ENCODE data around the gene EGR1. TPM values are rescaled to one million over a fixed set of nuclear protein-coding genes. Genes with fewer than 3 reads are reported as not detected.
A peak's percentile ranks its signal among the peaks of the same experiment; 100 is the strongest.

The EGR1 gene
- total RNA-seq, 1 experiment from 2014 or later = 83.3 TPM

DNA sequence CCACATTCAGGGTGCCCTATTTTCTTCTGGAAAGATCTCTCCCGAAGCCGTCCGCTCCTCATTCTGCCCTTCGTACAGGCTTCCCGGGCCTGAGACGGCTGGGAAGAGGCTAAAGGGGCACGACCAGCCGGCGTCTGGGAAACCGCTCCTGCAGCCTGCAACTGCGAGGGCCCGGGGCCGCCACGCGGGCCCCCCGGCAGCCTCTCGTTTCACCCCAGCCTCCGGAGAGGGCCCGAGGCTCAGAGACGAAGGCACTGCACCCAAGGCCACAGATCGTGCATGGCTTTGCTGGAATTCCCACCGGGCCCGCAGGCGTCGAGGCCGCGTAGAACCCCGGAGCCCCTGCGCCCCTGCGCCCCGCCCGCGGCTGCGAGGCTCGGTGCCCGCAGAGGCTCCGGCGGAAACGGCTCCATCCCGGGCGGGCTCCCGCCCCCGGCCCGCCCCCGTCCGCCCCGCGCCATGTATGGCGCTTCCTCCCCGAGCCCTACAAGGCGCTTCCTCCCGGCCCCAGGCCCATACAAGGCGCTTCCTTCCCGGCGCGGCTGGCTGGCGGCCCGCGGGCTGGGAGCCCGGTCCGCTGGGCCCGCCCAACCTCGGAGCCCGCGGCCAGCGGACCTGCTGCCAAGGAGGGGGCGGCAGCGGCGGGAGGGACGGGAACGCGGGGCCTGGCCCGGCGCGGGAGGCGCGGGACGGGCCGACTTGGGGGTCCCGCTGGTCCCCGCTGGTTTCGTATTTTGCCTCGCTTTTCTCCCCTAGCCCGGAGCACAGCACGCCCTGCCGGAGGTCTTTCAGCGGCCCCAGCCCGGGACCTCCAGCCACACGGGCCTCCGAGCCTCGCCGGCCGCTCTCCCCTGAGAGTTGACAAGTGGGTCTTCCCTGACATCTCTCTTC is 26.6 kb downstream of the EGR1 start:
- Histone ChIP-seq H4K8ac (replicated peaks; ENCODE audit: insufficient read length, low read depth, low read length) (no peak overlapping the region), H2BK5ac (ENCODE audit: insufficient read length, low read length) (no peak overlapping the region), H2AFZ (ENCODE audit: low read length) (no peak overlapping the region), H2BK120ac (ENCODE audit: low read depth, low read length, poor library complexity, severe bottlenecking) (no peak overlapping the region), H2AK5ac (ENCODE audit: insufficient read length, low read length) (no peak overlapping the region), H3K4ac (ENCODE audit: low read depth, low read length) (no peak overlapping the region), H3K27ac (ENCODE audit: insufficient read length, low read depth, low read length) (no peak overlapping the region), H3K9me3 (ENCODE audit: control insufficient read depth, low read depth, low read length) (no peaks in the 10 kb centered on the region), H3K27me3 (ENCODE audit: insufficient read depth, low read length) (no peaks in the 10 kb centered on the region; the same call in 1 of the 2 replicates), H3K79me2 (ENCODE audit: insufficient read depth, low read length) (no peaks in the 10 kb centered on the region), H3K23me2 (ENCODE audit: insufficient read length, low read depth, low read length, poor library complexity, severe bottlenecking) (peaks cover 11% of the 10 kb centered on the region), H2BK12ac (ENCODE audit: insufficient read length, low read depth, low read length) (no peak overlapping the region), H3K4me2 (ENCODE audit: insufficient read depth, insufficient read length, low read length) (peak overlapping the region; percentile 53), H3K18ac (ENCODE audit: insufficient read length, low read depth, low read length) (peak overlapping the region; percentile 91), H3K4me1 (ENCODE audit: insufficient read depth, low read length) (peaks cover 4% of the 10 kb centered on the region; the same call in 1 of the 2 replicates), H3K23ac (ENCODE audit: insufficient read length, low read depth, low read length) (no peak overlapping the region), H4K20me1 (ENCODE audit: control insufficient read depth, insufficient read depth, insufficient read length) (no peaks in the 10 kb centered on the region), H3K79me1 (ENCODE audit: insufficient read depth, low read depth, low read length, poor library complexity, severe bottlenecking) (no peaks in the 10 kb centered on the region), H4K91ac (ENCODE audit: insufficient read length, low read depth, low read length) (no peak overlapping the region), H4K5ac (ENCODE audit: insufficient read length, low read depth, low read length) (no peak overlapping the region), H2BK20ac (ENCODE audit: low read depth, low read length, poor library complexity, severe bottlenecking) (no peak overlapping the region), H3T11ph (ENCODE audit: low read length) (no peak overlapping the region), H3K56ac (ENCODE audit: insufficient read length, low read depth, low read length) (no peak overlapping the region), H3K9ac (ENCODE audit: extremely low read depth, insufficient read length, low read length) (peak overlapping the region; percentile 20), H2BK15ac (ENCODE audit: low read depth, low read length) (no peak overlapping the region), H3K14ac (ENCODE audit: insufficient read depth, low read length) (peak overlapping the region; percentile 93)
- Mint-ChIP-seq H3K9me3 (no peaks in the 10 kb centered on the region; a peak in 1 of 5 replicates), H3K27ac (peak overlapping the region in 2 of 3 experiments; percentile 80 to 87; a peak in 5 of 7 replicates), H3K4me1 (peaks cover 25 to 36% of the 10 kb centered on the region in 2 experiments), H3K36me3 (ENCODE audit: insufficient read depth in 1 of 3, low read depth in 3 of 3) (no peaks in the 10 kb centered on the region; a peak in 1 of 7 replicates), H3K27me3 (ENCODE audit: low read depth) (peaks cover 45% of the 10 kb centered on the region), H3K4me3 (peak overlapping the region; percentile 73 to 86)
- DNase-seq = peak; percentile 81
- WGBS (ENCODE audit: extremely low coverage, insufficient read length, low lambda C conversion rate) = no CpG with 5 or more reads among the region's 93 CpGs
- TF ChIP-seq, protein P1, sequence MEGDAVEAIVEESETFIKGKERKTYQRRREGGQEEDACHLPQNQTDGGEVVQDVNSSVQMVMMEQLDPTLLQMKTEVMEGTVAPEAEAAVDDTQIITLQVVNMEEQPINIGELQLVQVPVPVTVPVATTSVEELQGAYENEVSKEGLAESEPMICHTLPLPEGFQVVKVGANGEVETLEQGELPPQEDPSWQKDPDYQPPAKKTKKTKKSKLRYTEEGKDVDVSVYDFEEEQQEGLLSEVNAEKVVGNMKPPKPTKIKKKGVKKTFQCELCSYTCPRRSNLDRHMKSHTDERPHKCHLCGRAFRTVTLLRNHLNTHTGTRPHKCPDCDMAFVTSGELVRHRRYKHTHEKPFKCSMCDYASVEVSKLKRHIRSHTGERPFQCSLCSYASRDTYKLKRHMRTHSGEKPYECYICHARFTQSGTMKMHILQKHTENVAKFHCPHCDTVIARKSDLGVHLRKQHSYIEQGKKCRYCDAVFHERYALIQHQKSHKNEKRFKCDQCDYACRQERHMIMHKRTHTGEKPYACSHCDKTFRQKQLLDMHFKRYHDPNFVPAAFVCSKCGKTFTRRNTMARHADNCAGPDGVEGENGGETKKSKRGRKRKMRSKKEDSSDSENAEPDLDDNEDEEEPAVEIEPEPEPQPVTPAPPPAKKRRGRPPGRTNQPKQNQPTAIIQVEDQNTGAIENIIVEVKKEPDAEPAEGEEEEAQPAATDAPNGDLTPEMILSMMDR (conservative IDR thresholded peaks at IDR 0.05) = no peak
